Thymus (tissue), 11 donors: ENCODE data around the gene SMARCAL1. TPM values are rescaled to one million over a fixed set of nuclear protein-coding genes. Genes with fewer than 3 reads are reported as not detected.

Experiments
- DNase-seq, 9 donors: peaks; one replicate each; pipeline ENCODE4 v3.0.0-alpha.2; 2013; ENCODE audit warnings: low spot score in 9 of 9, low read depth in 6 of 9, missing footprints in 1 of 9
- H3K27ac ChIP-seq, 2 donors: one replicate each; pipeline ENCODE4 v1.5.1; 2013; ENCODE audit warnings: control low read depth in 1 of 2, low read depth in 1 of 2, low read length in 1 of 2, mild to moderate bottlenecking in 1 of 2, moderate library complexity in 1 of 2
- H3K27me3 ChIP-seq, 2 donors: one replicate each; pipeline ENCODE4 v1.5.1; 2013; ENCODE audit warnings: low read length in 1 of 2; ENCODE audit not compliant: control insufficient read depth in 2 of 2, insufficient read depth in 1 of 2
- H3K36me3 ChIP-seq, 2 donors: one replicate each; pipeline ENCODE4 v1.5.1; 2013; ENCODE audit warnings: low read length in 1 of 2, mild to moderate bottlenecking in 1 of 2, moderate library complexity in 1 of 2; ENCODE audit not compliant: control insufficient read depth in 2 of 2, insufficient read depth in 2 of 2
- H3K4me1 ChIP-seq, 2 donors: one replicate each; pipeline ENCODE4 v1.5.1; 2013; ENCODE audit warnings: low read length in 2 of 2; ENCODE audit not compliant: control insufficient read depth in 2 of 2, insufficient read depth in 2 of 2
- H3K4me3 ChIP-seq, 2 donors: one replicate each; pipeline ENCODE4 v1.5.1; 2013; ENCODE audit warnings: low read length in 2 of 2, control low read depth in 1 of 2, mild to moderate bottlenecking in 1 of 2
- H3K9me3 ChIP-seq, 2 donors: one replicate each; pipeline ENCODE4 v1.5.1; 2013; ENCODE audit warnings: low read length in 1 of 2, mild to moderate bottlenecking in 1 of 2; ENCODE audit not compliant: control insufficient read depth in 2 of 2, insufficient read depth in 1 of 2
- WGBS: extraction: QIAGEN DNeasy Blood & Tissue Kit; methylation state at CpG from one replicate; pipeline ENCODE4 v1.1.7; 2013; 5-methylcytosine and 5-hydroxymethylcytosine counted together
- polyA plus RNA-seq: library from polyadenylated mRNA; stranded (reverse); fragments of 200-250 nt; gene quantifications from one replicate; pipeline ENCODE4 v1.2.3, GENCODE V29; 2013
- total RNA-seq: library from RNA; stranded (reverse); fragments of 120-200 nt; gene quantifications from one replicate; pipeline ENCODE4 v1.2.4, GENCODE V29; 2013
- donor health status: healthy.

SMARCAL1 gene
- total and polyA plus RNA-seq, 2 donors, result 8.5 to 13.8 TPM

DNA sequence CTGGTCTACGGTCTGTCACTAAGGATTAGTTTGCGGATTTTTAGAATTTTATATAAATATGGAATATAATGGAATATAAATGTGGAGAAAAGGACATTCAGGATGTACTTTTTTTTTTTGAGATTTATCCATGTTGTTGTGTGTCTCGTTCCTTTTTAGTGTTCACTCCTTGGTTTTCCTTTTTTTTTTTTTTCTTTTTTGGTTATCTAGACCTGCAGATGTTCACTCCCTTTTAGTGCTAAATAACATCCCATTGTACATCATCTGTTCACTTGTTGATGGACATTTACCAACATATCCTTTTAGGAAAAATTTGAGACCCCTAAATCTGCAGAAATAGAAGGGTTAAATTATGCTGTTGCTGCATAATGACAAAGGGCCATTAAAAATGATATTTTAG is 60.9 kb downstream of the SMARCAL1 start:
- no peak for DNase-seq
- H3K36me3 ChIP-seq, result peaks cover 5 to 24% of the 10 kb centered on the region in 2 donors
- 88% methylated on average over 3 of the region's 3 CpGs for WGBS

GRCh38 chr2:216474925-216475670 is 62.8 kb downstream of the SMARCAL1 start:
- WGBS, result 9% methylated on average over 12 of the region's 12 CpGs
- Histone ChIP-seq H3K36me3 (peaks cover 15 to 37% of the 10 kb centered on the region in 2 donors), H3K27ac (peak overlapping the region in 1 of 2 donors; percentile 13), H3K4me3 (no peak overlapping the region), H3K27me3 (no peaks in the 10 kb centered on the region), H3K9me3 (no peaks in the 10 kb centered on the region), H3K4me1 (peaks cover 3 to 11% of the 10 kb centered on the region in 2 donors)
- DNase-seq, result peak in 3 of 9 donors; percentile 12 to 58 (median 35)

More for the DNA sequence above, 60.9 kb downstream of the SMARCAL1 start:
- Histone ChIP-seq H3K4me1 (peaks cover 3 to 11% of the 10 kb centered on the region in 2 donors), H3K9me3 (no peaks in the 10 kb centered on the region), H3K27ac (no peak overlapping the region), H3K27me3 (no peaks in the 10 kb centered on the region), H3K4me3 (no peak overlapping the region)

- WGBS, result 93% methylated on average over 6 of the region's 6 CpGs
- Histone ChIP-seq H3K36me3 (peaks cover 20 to 39% of the 10 kb centered on the region in 2 donors), H3K27me3 (no peaks in the 10 kb centered on the region), H3K4me3 (no peak overlapping the region), H3K9me3 (no peaks in the 10 kb centered on the region), H3K4me1 (peaks cover 3 to 11% of the 10 kb centered on the region in 2 donors), H3K27ac (no peak overlapping the region)
- DNase-seq, result no peak
Observed at GRCh38 chr2:216475767-216476166, 63.5 kb downstream of the SMARCAL1 start.

GRCh38 chr2:216477283-216478035 is 65.2 kb downstream of the SMARCAL1 start:
- no peak for DNase-seq
- Histone ChIP-seq H3K27ac (no peak overlapping the region), H3K4me1 (peaks cover 3 to 11% of the 10 kb centered on the region in 2 donors), H3K9me3 (no peaks in the 10 kb centered on the region), H3K36me3 (peaks cover 24 to 37% of the 10 kb centered on the region in 2 donors), H3K27me3 (no peaks in the 10 kb centered on the region), H3K4me3 (no peak overlapping the region)
- 96% methylated on average over 2 of the region's 2 CpGs for WGBS

- DNase-seq, result no peak
- H3K9me3 ChIP-seq, result no peaks in the 10 kb centered on the region
- peaks cover 28 to 43% of the 10 kb centered on the region in 2 donors for H3K36me3 ChIP-seq
- WGBS, result 98% methylated on average over 3 of the region's 3 CpGs
- no peaks in the 10 kb centered on the region for H3K27me3 ChIP-seq
- peaks cover 3 to 11% of the 10 kb centered on the region in 2 donors for H3K4me1 ChIP-seq
- H3K4me3 ChIP-seq, result no peak overlapping the region
- no peak overlapping the region for H3K27ac ChIP-seq
Observed at GRCh38 chr2:216478151-216478550, 65.9 kb downstream of the SMARCAL1 start.

DNA sequence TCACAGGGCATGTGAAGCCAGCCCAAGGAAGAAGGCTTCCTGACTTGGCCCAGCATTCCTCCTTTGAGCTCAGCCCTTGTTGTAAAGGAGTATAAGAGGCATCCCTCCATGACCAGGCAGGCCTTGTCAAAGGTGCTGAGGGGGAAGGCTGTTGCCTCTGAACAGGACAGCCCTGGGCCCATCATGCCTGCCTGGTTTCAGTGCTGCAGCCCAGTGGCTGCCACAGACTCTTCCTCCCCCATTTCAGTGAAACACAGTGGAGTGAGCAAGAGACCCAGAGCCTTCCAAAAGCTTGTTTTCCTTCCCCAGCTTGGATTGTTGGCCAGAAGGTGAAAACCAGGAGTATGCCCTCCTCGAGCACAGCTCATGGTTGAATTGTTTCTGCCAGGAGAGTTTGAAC is 66.5 kb downstream of the SMARCAL1 start:
- Histone ChIP-seq H3K27ac (no peak overlapping the region), H3K9me3 (no peaks in the 10 kb centered on the region), H3K4me1 (peaks cover 3 to 11% of the 10 kb centered on the region in 2 donors), H3K36me3 (peaks cover 32 to 43% of the 10 kb centered on the region in 2 donors), H3K4me3 (no peak overlapping the region), H3K27me3 (no peaks in the 10 kb centered on the region)
- DNase-seq, result no peak
- WGBS, result 96% methylated on average over 1 of the region's 1 CpG

- H3K27me3 ChIP-seq, result no peaks in the 10 kb centered on the region
- whole genome bisulfite sequencing, result 96% methylated on average over 3 of the region's 3 CpGs
- no peak for DNase-seq
- peaks cover 32 to 43% of the 10 kb centered on the region in 2 donors for H3K36me3 ChIP-seq
- no peak overlapping the region for H3K27ac ChIP-seq
- H3K9me3 ChIP-seq, result no peaks in the 10 kb centered on the region
- peaks cover under 1 to 8% of the 10 kb centered on the region in 2 donors for H3K4me1 ChIP-seq
- no peak overlapping the region for H3K4me3 ChIP-seq
Observed at GRCh38 chr2:216480221-216480620, 67.9 kb downstream of the SMARCAL1 start.

DNA sequence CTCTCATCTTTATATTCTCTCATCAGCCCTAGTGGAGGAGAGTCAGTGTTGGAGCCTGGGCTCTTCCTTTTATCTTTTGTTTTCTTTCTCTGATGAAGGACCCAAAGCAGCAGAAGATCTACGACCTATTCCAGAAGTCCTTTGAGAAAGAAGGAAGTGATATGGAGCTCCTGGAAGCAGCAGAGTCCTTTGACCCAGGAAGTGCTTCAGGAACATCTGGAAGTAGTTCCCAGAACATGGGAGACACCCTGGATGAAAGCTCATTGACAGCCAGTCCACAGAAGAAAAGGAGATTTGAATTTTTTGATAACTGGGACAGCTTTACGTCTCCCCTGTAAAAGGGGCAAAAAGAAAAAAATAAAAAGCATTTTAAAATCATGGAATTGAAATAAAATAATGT is 70.4 kb downstream of the SMARCAL1 start:
- Histone ChIP-seq H3K4me3 (no peak overlapping the region), H3K36me3 (peaks cover 28 to 31% of the 10 kb centered on the region in 2 donors), H3K4me1 (no peaks in the 10 kb centered on the region), H3K27ac (no peak overlapping the region), H3K27me3 (no peaks in the 10 kb centered on the region), H3K9me3 (no peaks in the 10 kb centered on the region)
- no peak for DNase-seq
- 94% methylated on average over 2 of the region's 2 CpGs for WGBS

DNA sequence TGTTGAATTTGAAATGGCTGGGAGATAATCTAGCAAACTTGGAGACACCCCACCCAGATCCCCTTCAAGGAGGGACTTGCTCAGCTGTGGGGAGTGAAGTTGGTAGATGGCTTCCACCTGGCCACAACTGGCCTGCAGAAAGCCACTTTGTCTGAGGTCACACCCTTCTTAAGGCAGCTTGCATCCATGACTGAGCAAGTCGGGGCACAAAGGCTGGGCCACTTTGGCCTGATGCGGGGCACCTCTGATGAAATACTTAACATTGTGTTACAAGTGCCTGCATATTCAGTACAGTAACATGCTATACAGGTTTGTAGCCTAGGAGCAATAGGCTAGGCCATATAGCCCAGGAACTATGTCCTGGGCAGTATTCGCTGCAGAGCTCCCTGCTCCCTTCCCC is 73.0 kb downstream of the SMARCAL1 start:
- no peak for DNase-seq
- no peaks in the 10 kb centered on the region for H3K9me3 ChIP-seq
- H3K4me1 ChIP-seq, result no peaks in the 10 kb centered on the region
- no peaks in the 10 kb centered on the region for H3K27me3 ChIP-seq
- no peak overlapping the region for H3K27ac ChIP-seq
- H3K4me3 ChIP-seq, result no peak overlapping the region
- WGBS, result 97% methylated on average over 3 of the region's 3 CpGs
- H3K36me3 ChIP-seq, result peaks cover 12 to 16% of the 10 kb centered on the region in 2 donors
